AG10803 (cell line): ENCODE data around the gene RPL13.

Experiments
- DNase-seq: peaks from one replicate; pipeline ENCODE4 v3.0.0; 2010; ENCODE audit warnings: low read depth
- H3K4me3 ChIP-seq: 2 replicates; pipeline ENCODE4 v1.5.1; 2011; ENCODE audit warnings: mild to moderate bottlenecking, low read length, control low read depth
- TF ChIP-seq, protein P1 (sequence below): conservative IDR thresholded peaks from 2 replicates; pipeline ENCODE4 v1.5.1; 2011; ENCODE audit warnings: mild to moderate bottlenecking, low read length, control low read depth, inconsistent platforms

The RPL13 gene

DNA sequence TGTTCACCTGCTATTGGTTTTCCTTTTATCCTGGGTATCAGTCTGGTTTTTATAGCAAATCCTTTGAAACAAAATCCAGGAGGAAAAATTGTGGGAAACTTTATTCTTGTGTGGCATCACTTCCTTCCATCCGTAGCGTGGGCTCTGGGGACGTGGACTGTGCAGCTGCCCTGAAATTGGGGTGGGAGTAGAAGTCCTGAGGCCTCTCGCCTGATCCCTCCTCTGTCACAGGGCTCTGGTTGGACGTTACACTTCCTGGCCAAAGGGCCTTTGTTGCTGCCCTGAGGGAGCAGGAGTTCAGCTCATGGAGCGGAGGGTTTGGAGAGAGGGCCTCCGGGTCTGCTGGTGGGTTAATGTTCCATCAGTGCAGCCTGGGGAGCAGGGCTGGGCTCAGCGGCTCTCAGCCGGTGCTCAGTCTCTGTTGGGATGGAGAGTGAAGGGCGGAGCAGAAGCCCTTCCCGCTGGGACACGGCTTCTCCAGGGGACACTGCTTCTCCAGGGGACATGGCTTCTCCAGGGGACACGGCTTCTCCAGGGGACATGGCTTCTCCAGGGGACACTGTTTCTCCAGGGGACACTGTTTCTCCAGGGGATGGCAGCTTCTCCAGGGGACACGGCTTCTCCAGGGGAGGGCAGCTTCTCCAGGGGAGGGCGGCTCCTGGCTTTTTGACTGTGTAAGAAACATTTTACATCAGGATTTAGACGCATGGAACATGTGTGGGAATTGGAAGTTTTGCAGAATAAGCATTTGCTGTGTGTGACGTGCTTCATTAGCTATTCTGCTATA, 15.2 kb upstream of the RPL13 start:
- TF ChIP-seq, protein P1, sequence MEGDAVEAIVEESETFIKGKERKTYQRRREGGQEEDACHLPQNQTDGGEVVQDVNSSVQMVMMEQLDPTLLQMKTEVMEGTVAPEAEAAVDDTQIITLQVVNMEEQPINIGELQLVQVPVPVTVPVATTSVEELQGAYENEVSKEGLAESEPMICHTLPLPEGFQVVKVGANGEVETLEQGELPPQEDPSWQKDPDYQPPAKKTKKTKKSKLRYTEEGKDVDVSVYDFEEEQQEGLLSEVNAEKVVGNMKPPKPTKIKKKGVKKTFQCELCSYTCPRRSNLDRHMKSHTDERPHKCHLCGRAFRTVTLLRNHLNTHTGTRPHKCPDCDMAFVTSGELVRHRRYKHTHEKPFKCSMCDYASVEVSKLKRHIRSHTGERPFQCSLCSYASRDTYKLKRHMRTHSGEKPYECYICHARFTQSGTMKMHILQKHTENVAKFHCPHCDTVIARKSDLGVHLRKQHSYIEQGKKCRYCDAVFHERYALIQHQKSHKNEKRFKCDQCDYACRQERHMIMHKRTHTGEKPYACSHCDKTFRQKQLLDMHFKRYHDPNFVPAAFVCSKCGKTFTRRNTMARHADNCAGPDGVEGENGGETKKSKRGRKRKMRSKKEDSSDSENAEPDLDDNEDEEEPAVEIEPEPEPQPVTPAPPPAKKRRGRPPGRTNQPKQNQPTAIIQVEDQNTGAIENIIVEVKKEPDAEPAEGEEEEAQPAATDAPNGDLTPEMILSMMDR, result no peak
- no peak overlapping the region for H3K4me3 ChIP-seq
- no peak for DNase-seq

DNA sequence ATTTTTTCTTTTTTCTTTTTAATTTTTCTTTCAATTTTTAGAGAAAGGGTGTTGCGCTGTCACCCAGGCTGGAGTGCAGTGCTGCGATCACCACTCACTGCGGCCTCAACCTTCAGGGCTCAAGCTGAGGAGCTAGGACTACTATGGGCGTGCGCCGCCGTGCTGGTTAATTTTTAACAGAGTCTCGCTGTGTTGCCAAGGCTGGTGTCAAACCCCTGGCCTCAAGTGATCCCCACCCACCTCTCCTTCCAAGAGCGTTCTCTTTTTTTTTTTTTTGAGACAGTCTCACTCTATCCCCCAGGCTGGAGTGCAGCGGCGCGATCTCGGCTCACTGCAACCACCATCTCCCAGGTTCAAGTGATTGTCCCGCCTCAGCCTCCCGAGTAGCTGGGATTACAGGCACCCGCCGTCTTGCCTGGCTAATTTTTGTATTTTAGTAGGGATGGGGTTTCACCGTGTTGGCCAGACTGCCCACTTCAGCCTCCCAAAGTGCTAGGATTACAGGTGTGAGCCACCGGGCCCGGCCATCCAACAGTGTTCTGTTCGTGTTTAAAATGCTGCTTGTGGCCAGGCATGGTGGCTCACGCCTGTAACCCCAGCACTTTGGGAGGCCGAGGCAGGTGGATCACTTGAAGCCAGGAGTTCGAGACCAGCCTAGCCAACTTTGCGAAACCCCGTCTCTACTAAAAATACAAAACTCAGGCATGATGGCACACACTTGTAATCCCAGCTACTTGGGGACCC, 14.5 kb upstream of the RPL13 start:
- no peak for DNase-seq
- TF ChIP-seq, protein P1, result no peak
- H3K4me3 ChIP-seq, result no peak overlapping the region

DNA sequence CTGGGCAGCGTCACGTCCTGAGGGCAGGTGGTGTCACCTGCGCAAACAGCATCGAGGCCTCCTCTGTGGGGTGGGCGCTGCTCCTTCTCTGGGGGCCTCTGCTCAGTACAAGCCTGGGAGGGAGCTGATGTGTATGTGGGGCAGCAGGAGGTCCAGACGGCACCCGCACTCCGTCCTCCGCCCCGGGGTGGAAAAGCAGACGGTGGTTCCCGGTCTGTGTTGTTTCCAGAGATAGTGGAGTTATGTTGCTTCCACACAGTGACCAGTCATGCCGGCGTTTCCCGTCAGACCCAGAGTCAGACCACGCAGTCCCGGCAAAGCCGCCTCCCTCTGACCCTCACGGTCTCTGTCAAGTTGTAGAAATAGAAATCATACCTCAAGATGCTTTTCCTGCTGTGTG, 13.7 kb upstream of the RPL13 start:
- DNase-seq, result no peak
- H3K4me3 ChIP-seq, result no peak overlapping the region
- TF ChIP-seq, protein P1, result no peak

DNA sequence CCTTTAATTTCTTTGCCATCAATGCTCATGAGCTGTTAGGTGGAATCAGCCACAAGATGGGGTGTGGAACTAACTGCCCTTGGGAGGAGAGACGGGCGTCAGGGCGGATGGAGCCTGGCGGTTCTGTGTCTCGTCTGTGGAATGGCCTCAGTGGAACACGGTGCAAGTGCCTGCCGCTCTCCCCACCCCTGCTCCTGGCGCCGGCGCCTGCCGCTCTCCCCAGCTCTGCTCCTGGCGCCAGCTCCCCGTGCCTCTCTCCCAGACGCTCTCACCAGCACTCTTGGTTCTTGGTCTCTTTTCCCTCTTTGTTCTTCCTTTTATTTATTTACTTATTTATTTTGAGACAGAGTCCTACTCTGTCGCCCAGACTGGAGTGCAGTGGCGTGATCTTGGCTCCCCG, 13.2 kb upstream of the RPL13 start:
- DNase-seq, result no peak
- no peak overlapping the region for H3K4me3 ChIP-seq
- TF ChIP-seq, protein P1, result no peak

DNA sequence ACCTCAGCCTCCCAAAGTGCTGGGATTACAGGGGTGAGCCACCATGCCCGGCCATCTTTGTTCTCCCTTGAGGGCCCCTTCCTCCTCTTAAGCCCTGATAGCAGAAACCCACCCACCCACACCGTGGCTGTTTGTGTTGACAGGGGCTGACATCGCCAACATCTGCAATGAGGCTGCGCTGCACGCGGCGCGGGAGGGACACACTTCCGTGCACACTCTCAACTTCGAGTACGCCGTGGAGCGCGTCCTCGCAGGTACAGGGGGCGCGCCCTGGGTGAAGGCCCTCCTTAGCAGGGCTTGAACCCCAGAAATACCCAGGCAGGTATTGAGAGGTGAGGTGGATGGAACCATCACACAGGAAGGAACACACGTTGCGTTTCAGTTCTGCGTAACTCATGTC, 12.6 kb upstream of the RPL13 start:
- no peak overlapping the region for H3K4me3 ChIP-seq
- TF ChIP-seq, protein P1, result no peak
- no peak for DNase-seq

DNA sequence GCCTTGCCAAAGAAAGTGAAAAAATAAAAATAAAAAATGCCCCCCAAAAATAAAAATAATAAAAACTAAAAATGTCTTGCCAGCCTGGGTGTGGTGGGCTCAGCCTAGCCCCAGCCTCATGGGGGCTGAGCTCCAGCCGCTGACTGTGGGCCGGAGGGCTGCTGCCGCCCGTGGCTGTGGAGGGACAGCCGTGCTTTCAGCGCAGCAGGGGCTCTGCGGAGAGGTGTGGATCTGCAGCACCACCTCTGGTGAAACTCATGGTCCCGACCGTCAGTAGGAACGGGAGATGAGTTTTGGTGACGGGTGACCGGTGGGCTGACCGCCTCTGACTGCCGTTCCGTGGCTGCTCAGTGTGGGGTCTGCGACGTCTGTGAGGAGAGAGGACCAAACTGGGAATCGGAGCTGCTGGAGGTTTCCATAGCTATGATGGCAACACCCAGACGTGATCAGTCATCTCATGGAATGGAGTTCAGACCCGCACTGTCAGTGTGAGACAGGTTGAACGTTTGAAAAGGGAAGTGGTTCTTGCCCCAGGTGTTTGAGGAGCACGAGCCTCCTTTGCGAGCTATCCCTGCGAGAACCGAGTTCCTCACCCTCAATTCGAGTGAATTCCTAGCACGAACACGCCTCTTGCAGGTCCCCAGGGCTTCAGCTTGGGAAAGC, 12.0 kb upstream of the RPL13 start:
- H3K4me3 ChIP-seq, result no peak overlapping the region
- TF ChIP-seq, protein P1, result no peak
- no peak for DNase-seq
